ENCODE results near the gene C1orf21.

C1orf21 gene

GRCh38 chr1:184426278-184426674, 39.4 kb downstream of the C1orf21 start:
- no peak for DNase-seq (ENCODE audit: extremely low read depth, low read depth)
- TF ChIP-seq, protein P1, sequence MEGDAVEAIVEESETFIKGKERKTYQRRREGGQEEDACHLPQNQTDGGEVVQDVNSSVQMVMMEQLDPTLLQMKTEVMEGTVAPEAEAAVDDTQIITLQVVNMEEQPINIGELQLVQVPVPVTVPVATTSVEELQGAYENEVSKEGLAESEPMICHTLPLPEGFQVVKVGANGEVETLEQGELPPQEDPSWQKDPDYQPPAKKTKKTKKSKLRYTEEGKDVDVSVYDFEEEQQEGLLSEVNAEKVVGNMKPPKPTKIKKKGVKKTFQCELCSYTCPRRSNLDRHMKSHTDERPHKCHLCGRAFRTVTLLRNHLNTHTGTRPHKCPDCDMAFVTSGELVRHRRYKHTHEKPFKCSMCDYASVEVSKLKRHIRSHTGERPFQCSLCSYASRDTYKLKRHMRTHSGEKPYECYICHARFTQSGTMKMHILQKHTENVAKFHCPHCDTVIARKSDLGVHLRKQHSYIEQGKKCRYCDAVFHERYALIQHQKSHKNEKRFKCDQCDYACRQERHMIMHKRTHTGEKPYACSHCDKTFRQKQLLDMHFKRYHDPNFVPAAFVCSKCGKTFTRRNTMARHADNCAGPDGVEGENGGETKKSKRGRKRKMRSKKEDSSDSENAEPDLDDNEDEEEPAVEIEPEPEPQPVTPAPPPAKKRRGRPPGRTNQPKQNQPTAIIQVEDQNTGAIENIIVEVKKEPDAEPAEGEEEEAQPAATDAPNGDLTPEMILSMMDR (IDR thresholded peaks at IDR 0.05; ENCODE audit: low read depth, low read length) = no peak

- DNase-seq (ENCODE audit: extremely low read depth, low read depth) = no peak
- TF ChIP-seq, protein P1 (IDR thresholded peaks at IDR 0.05; ENCODE audit: low read depth, low read length) = no peak
Measured at GRCh38 chr1:184427722-184428121, 40.9 kb downstream of the C1orf21 start.

- no peak for DNase-seq (ENCODE audit: extremely low read depth, low read depth)
- TF ChIP-seq, protein P1 (IDR thresholded peaks at IDR 0.05; ENCODE audit: low read depth, low read length) = no peak
Measured at GRCh38 chr1:184428604-184429003, 41.8 kb downstream of the C1orf21 start.

GRCh38 chr1:184429335-184429734, 42.5 kb downstream of the C1orf21 start:
- no peak for DNase-seq (ENCODE audit: extremely low read depth, low read depth)
- TF ChIP-seq, protein P1 (IDR thresholded peaks at IDR 0.05; ENCODE audit: low read depth, low read length) = no peak

- TF ChIP-seq, protein P1 (IDR thresholded peaks at IDR 0.05; ENCODE audit: low read depth, low read length) = no peak
- no peak for DNase-seq (ENCODE audit: extremely low read depth, low read depth)
Measured at GRCh38 chr1:184433956-184434502, 47.2 kb downstream of the C1orf21 start.

DNA sequence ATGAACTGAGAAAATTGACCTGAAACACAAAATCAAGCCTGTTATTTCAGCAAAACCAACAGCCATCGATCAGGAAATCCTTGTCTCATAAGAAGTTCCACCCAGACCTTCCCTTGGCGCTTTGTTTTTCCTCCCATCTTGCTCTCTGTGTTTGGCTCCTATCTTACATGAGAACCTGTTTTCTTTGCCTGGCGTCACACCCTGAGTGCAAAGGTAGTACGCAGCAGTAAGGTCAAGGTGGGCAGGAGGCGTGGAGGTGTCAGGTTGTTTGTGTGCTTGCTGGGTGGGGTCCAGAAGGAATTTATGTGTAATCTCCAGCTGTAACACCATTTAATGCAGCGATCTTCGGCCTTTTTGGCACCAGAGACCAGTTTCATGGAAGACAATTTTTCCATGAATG, 50.5 kb downstream of the C1orf21 start:
- DNase-seq (ENCODE audit: extremely low read depth, low read depth) = no peak
- TF ChIP-seq, protein P1 (IDR thresholded peaks at IDR 0.05; ENCODE audit: low read depth, low read length) = no peak

- TF ChIP-seq, protein P1 (IDR thresholded peaks at IDR 0.05; ENCODE audit: low read depth, low read length) = no peak
- no peak for DNase-seq (ENCODE audit: extremely low read depth, low read depth)
Measured at GRCh38 chr1:184438363-184438762, 51.5 kb downstream of the C1orf21 start.
